Measurements from ENCODE around the gene SH3PXD2A. TPM values are rescaled to one million over a fixed set of nuclear protein-coding genes. Genes with fewer than 3 reads are reported as not detected.

Gene SH3PXD2A
- total RNA-seq, 1 donor from 2014 or later: 30.3 TPM

DNA sequence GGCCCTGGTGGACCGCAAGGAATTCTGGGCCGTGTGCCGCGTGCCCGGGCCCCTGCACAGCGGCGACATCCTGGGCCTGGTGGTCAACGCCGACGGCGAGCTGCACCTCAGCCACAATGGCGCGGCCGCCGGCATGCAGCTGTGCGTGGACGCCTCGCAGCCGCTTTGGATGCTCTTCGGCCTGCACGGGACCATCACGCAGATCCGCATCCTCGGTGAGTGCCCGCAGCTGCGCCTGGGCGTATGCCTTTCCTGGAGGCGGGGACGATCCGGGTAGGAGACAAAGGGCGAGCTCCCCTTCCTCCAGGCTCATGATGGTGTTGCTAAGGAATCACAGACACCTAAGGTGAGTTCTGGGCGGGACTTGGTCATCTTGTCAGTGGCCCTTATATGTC is 270.4 kb downstream of the SH3PXD2A start:
- peaks cover 2 to 14% (median 9%) of the 10 kb centered on the region in 3 donors for H3K36me3 ChIP-seq (ENCODE audit: control insufficient read depth in 3 of 3, insufficient read depth in 3 of 3, low read length in 3 of 3)
- H3K9me3 ChIP-seq (ENCODE audit: control insufficient read depth in 3 of 3, low read length in 3 of 3): no peaks in the 10 kb centered on the region
- H3K4me3 ChIP-seq (ENCODE audit: low read length in 3 of 3): no peak overlapping the region
- no peaks in the 10 kb centered on the region for H3K27me3 ChIP-seq (ENCODE audit: control insufficient read depth in 3 of 3, insufficient read depth in 3 of 3, low read length in 3 of 3)
- H3K27ac ChIP-seq (ENCODE audit: low read depth, low read length): no peak overlapping the region
- H3K4me1 ChIP-seq (ENCODE audit: control insufficient read depth in 3 of 3, insufficient read depth in 3 of 3, low read length in 3 of 3): peaks cover 27 to 37% (median 27%) of the 10 kb centered on the region in 3 donors
- H3K9ac ChIP-seq (ENCODE audit: low read depth in 1 of 3, low read length in 3 of 3): no peak overlapping the region

DNA sequence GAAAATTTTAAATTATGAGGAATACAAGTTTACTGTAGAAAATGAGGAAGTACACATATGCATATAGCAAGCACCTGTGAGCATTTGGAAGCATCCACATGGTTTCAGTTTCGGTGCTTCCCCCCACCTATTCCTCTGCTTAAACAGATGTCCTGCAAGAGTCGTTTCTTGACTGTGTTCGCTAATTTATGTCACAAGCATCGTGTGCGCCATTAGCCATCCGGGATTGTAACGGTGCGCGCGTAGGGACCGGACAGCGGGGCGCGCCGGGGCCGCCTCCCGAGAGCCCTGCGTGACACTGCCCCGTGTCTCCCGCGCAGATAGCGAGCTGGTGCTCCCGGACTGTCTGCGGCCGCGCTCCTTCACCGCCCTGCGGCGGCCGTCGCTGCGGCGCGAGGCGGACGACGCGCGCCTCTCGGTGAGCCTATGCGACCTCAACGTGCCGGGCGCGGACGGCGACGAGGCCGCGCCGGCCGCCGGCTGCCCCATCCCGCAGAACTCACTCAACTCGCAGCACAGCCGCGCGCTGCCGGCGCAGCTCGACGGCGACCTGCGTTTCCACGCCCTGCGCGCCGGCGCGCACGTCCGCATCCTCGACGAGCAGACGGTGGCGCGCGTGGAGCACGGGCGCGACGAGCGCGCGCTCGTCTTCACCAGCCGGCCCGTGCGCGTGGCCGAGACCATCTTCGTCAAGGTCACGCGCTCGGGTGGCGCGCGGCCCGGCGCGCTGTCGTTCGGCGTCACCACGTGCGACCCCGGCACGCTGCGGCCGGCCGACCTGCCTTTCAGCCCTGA is 271.0 kb downstream of the SH3PXD2A start:
- Histone ChIP-seq H3K9me3 (ENCODE audit: control insufficient read depth in 3 of 3, low read length in 3 of 3) (no peaks in the 10 kb centered on the region), H3K27me3 (ENCODE audit: control insufficient read depth in 3 of 3, insufficient read depth in 3 of 3, low read length in 3 of 3) (no peaks in the 10 kb centered on the region), H3K4me1 (ENCODE audit: control insufficient read depth in 3 of 3, insufficient read depth in 3 of 3, low read length in 3 of 3) (peaks cover 31 to 43% (median 33%) of the 10 kb centered on the region in 3 donors), H3K27ac (ENCODE audit: low read depth, low read length) (no peak overlapping the region), H3K4me3 (ENCODE audit: low read length in 3 of 3) (peak overlapping the region; percentile 26 to 59 (median 58)), H3K9ac (ENCODE audit: low read depth in 1 of 3, low read length in 3 of 3) (peak overlapping the region; percentile 20 to 46 (median 41)), H3K36me3 (ENCODE audit: control insufficient read depth in 3 of 3, insufficient read depth in 3 of 3, low read length in 3 of 3) (peaks cover 2 to 10% (median 5%) of the 10 kb centered on the region in 3 donors)

DNA sequence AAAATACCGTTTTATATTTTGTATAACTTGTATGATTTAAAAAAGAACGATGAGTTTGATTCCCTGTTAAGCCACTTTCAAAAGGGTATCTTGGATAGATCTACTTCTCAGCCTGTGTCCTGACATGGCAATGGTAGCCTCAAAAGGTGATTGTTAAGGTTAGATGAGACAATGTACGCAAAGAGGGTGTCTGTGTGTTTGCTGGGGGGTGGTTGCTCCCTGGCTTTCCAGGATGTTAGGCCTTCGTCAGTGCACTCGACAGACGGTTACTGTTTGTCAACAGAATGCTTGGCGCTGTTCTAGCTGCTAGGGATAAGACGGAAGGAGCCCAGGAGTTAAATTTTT is 271.5 kb downstream of the SH3PXD2A start:
- no peaks in the 10 kb centered on the region for H3K9me3 ChIP-seq (ENCODE audit: control insufficient read depth in 3 of 3, low read length in 3 of 3)
- peak overlapping the region in 1 of 3 donors; percentile 20 for H3K9ac ChIP-seq (ENCODE audit: low read depth in 1 of 3, low read length in 3 of 3)
- H3K27ac ChIP-seq (ENCODE audit: low read depth, low read length): no peak overlapping the region
- peaks cover 0 to 8% (median 2%) of the 10 kb centered on the region in 3 donors for H3K36me3 ChIP-seq (ENCODE audit: control insufficient read depth in 3 of 3, insufficient read depth in 3 of 3, low read length in 3 of 3)
- peaks cover 36 to 49% (median 38%) of the 10 kb centered on the region in 3 donors for H3K4me1 ChIP-seq (ENCODE audit: control insufficient read depth in 3 of 3, insufficient read depth in 3 of 3, low read length in 3 of 3)
- peak overlapping the region; percentile 26 to 59 (median 58) for H3K4me3 ChIP-seq (ENCODE audit: low read length in 3 of 3)
- no peaks in the 10 kb centered on the region for H3K27me3 ChIP-seq (ENCODE audit: control insufficient read depth in 3 of 3, insufficient read depth in 3 of 3, low read length in 3 of 3)

DNA sequence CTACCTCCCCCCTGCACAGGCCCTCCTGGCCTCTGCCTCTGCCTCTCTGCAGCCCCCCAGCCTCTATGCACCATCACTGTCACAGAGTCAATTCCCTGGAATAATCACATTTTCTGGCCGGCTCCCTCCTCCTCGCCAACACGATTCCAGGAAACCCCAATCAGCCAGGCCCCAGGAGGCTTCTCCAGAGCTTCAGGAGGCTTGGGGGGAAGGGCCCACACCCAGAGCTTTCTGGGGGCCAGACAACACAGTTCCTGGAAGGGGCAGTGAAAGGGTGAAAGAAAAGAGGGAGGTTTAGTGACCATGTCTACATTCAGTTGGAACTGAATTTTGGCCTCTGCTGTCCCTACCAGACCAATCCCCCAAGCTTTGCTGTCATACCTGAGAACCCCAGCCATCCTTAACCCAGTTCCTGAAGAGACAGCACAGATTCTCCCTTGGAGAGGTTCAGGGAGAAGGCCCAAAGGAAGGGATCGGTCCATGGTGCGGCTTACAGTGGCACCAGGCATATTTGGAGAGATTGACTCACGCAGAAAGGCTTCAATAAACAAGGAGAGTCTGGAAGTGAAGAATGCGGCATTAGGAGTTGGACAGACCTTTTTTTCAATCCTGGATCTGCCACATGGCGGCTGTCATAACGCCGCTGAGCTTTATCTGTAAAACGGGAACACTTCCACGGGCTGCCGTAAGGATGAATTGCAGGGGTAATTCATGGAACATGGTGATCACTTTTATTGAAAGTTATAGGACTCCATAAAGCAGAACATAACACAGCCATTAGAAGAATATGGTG is 272.8 kb downstream of the SH3PXD2A start:
- peaks cover 0 to 8% (median 2%) of the 10 kb centered on the region in 3 donors for H3K36me3 ChIP-seq (ENCODE audit: control insufficient read depth in 3 of 3, insufficient read depth in 3 of 3, low read length in 3 of 3)
- peaks cover 39 to 53% (median 40%) of the 10 kb centered on the region in 3 donors for H3K4me1 ChIP-seq (ENCODE audit: control insufficient read depth in 3 of 3, insufficient read depth in 3 of 3, low read length in 3 of 3)
- H3K27me3 ChIP-seq (ENCODE audit: control insufficient read depth in 3 of 3, insufficient read depth in 3 of 3, low read length in 3 of 3): no peaks in the 10 kb centered on the region
- H3K4me3 ChIP-seq (ENCODE audit: low read length in 3 of 3): no peak overlapping the region
- no peaks in the 10 kb centered on the region for H3K9me3 ChIP-seq (ENCODE audit: control insufficient read depth in 3 of 3, low read length in 3 of 3)
- H3K27ac ChIP-seq (ENCODE audit: low read depth, low read length): peak overlapping the region; percentile 91
- peak overlapping the region in 2 of 3 donors; percentile 3 to 45 for H3K9ac ChIP-seq (ENCODE audit: low read depth in 1 of 3, low read length in 3 of 3)

DNA sequence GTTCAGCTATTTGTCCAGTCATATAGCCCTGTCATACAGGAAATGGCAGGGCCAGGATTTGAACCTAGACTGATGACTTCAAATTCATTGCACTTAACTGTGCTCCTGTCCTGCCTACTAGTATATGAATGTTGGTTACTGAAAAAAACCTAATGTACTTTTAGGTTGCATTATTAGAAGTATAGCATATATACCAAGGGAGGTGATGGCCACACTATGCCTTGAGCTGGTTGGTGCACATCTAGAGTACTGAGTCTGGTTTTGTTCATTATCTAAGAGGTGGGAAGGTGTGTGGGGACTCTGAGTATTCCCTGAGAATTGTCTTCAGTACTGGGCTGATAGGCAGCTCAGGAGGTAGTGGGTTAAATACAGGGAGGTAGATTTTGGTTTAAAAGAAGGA is 273.9 kb downstream of the SH3PXD2A start:
- Histone ChIP-seq H3K27ac (ENCODE audit: low read depth, low read length) (peak overlapping the region; percentile 91), H3K9me3 (ENCODE audit: control insufficient read depth in 3 of 3, low read length in 3 of 3) (no peaks in the 10 kb centered on the region), H3K4me3 (ENCODE audit: low read length in 3 of 3) (no peak overlapping the region), H3K9ac (ENCODE audit: low read depth in 1 of 3, low read length in 3 of 3) (peak overlapping the region in 2 of 3 donors; percentile 50 to 54), H3K4me1 (ENCODE audit: control insufficient read depth in 3 of 3, insufficient read depth in 3 of 3, low read length in 3 of 3) (peaks cover 39 to 53% (median 40%) of the 10 kb centered on the region in 3 donors), H3K27me3 (ENCODE audit: control insufficient read depth in 3 of 3, insufficient read depth in 3 of 3, low read length in 3 of 3) (no peaks in the 10 kb centered on the region), H3K36me3 (ENCODE audit: control insufficient read depth in 3 of 3, insufficient read depth in 3 of 3, low read length in 3 of 3) (peaks cover 0 to 8% (median 4%) of the 10 kb centered on the region in 3 donors)

DNA sequence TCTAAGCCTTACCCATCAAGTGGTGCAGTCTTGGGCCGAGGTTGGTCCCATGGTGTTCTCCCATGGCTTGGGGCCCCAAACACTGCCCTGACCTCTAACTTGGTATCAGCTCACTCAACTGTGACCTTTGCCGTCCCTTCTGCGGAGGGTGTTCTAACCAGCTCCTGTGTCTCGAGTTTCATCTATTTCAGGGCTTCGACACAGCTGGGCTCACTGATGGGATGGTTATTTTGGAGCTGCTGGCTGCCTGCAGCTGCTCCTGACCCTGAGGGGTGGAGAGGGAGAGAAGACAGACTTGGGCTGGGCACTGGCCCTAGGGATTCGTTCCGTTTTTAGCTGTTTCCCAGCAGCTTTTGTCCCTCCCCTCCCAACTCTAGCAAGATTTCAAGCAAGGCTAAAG is 274.9 kb downstream of the SH3PXD2A start:
- H3K9ac ChIP-seq (ENCODE audit: low read depth in 1 of 3, low read length in 3 of 3): peak overlapping the region; percentile 48 to 76 (median 50)
- H3K4me1 ChIP-seq (ENCODE audit: control insufficient read depth in 3 of 3, insufficient read depth in 3 of 3, low read length in 3 of 3): peaks cover 39 to 53% (median 40%) of the 10 kb centered on the region in 3 donors
- no peaks in the 10 kb centered on the region for H3K27me3 ChIP-seq (ENCODE audit: control insufficient read depth in 3 of 3, insufficient read depth in 3 of 3, low read length in 3 of 3)
- H3K9me3 ChIP-seq (ENCODE audit: control insufficient read depth in 3 of 3, low read length in 3 of 3): no peaks in the 10 kb centered on the region
- peak overlapping the region; percentile 91 for H3K27ac ChIP-seq (ENCODE audit: low read depth, low read length)
- peak overlapping the region in 2 of 3 donors; percentile 47 to 56 for H3K4me3 ChIP-seq (ENCODE audit: low read length in 3 of 3)
- H3K36me3 ChIP-seq (ENCODE audit: control insufficient read depth in 3 of 3, insufficient read depth in 3 of 3, low read length in 3 of 3): peaks cover 0 to 10% (median 4%) of the 10 kb centered on the region in 3 donors

DNA sequence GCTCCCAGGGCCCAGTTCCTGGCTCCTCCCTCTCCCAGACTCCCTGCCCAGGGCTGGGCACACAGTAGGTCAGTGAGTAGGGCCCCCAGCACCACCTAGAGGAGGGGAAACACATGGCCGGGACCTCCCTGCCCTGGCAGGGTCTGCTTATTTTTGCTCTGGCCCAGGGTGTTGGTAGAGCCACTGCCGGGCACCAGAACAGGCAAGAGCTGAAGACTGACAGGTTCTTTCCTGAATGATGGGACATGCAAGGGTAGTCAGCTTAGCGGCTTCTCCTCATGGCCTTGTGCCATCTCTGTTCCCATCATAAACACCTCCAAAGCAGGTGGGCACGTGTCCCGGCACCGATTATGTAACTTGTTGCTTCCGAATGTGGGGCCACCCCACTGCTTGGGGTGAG is 275.4 kb downstream of the SH3PXD2A start:
- Histone ChIP-seq H3K4me1 (ENCODE audit: control insufficient read depth in 3 of 3, insufficient read depth in 3 of 3, low read length in 3 of 3) (peaks cover 39 to 52% (median 40%) of the 10 kb centered on the region in 3 donors), H3K4me3 (ENCODE audit: low read length in 3 of 3) (peak overlapping the region in 2 of 3 donors; percentile 47 to 56), H3K36me3 (ENCODE audit: control insufficient read depth in 3 of 3, insufficient read depth in 3 of 3, low read length in 3 of 3) (peaks cover 0 to 9% (median 3%) of the 10 kb centered on the region in 3 donors), H3K9ac (ENCODE audit: low read depth in 1 of 3, low read length in 3 of 3) (peak overlapping the region in 2 of 3 donors; percentile 36 to 76), H3K27me3 (ENCODE audit: control insufficient read depth in 3 of 3, insufficient read depth in 3 of 3, low read length in 3 of 3) (no peaks in the 10 kb centered on the region), H3K27ac (ENCODE audit: low read depth, low read length) (peak overlapping the region; percentile 91), H3K9me3 (ENCODE audit: control insufficient read depth in 3 of 3, low read length in 3 of 3) (no peaks in the 10 kb centered on the region)

DNA sequence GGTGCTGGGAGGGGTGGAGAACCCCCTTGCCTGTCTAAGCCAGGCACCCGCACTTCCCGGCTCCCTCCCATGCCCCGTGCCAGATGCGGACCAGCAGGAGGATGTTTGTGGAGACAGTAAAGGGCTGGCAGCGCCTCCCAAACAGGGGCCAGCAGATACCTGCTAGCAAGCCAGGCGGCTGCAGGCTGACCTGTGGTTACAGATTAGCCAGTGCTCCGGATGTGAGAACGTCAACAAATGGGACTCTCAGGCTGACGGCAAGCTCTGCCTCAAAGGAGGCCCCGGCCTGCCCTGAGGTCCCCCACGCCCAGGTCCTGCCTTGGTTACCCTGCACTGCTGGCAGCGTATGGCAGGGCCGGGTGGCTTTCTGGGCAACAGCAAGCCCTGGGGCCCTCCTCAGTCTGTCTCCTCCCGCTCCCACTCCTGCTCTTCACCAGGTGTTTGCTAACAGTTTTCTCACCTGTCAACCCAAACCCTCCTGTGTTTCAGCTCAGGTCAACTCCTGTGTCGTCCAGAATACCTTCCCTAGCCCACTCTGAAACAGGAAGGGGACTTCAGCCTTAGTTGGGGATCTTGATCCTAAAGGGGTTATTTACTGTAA is 276.5 kb downstream of the SH3PXD2A start:
- H3K9ac ChIP-seq (ENCODE audit: low read depth in 1 of 3, low read length in 3 of 3): peak overlapping the region in 2 of 3 donors; percentile 33 to 54
- peaks cover 32 to 47% (median 40%) of the 10 kb centered on the region in 3 donors for H3K4me1 ChIP-seq (ENCODE audit: control insufficient read depth in 3 of 3, insufficient read depth in 3 of 3, low read length in 3 of 3)
- H3K36me3 ChIP-seq (ENCODE audit: control insufficient read depth in 3 of 3, insufficient read depth in 3 of 3, low read length in 3 of 3): peaks cover 5 to 8% (median 7%) of the 10 kb centered on the region in 3 donors
- H3K27me3 ChIP-seq (ENCODE audit: control insufficient read depth in 3 of 3, insufficient read depth in 3 of 3, low read length in 3 of 3): no peaks in the 10 kb centered on the region
- H3K27ac ChIP-seq (ENCODE audit: low read depth, low read length): peak overlapping the region; percentile 91
- H3K9me3 ChIP-seq (ENCODE audit: control insufficient read depth in 3 of 3, low read length in 3 of 3): no peaks in the 10 kb centered on the region
- no peak overlapping the region for H3K4me3 ChIP-seq (ENCODE audit: low read length in 3 of 3)

DNA sequence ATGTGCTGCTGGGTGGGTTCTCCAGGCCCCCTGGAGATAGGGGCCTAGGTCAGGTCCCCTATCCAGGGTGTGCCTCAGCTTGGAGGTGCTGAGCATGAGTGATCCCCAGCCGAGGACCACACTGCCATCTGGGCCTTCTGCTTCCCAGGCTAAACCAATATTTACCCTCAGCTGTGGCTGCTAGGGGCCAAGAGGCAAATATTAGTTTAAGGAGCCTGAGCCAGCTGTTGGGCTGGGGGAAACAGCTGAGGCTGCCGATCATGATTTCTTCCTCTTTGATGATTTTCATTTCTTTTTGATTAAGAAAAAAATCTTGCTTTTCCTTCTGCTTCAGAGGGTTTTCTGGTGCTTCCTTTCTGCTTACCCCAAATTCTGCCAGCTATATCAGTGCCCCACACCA is 278.5 kb downstream of the SH3PXD2A start:
- no peak overlapping the region for H3K27ac ChIP-seq (ENCODE audit: low read depth, low read length)

More for the DNA sequence above, 278.5 kb downstream of the SH3PXD2A start:
- Histone ChIP-seq H3K36me3 (ENCODE audit: control insufficient read depth in 3 of 3, insufficient read depth in 3 of 3, low read length in 3 of 3) (peaks cover 13 to 27% (median 17%) of the 10 kb centered on the region in 3 donors), H3K9me3 (ENCODE audit: control insufficient read depth in 3 of 3, low read length in 3 of 3) (no peaks in the 10 kb centered on the region), H3K27me3 (ENCODE audit: control insufficient read depth in 3 of 3, insufficient read depth in 3 of 3, low read length in 3 of 3) (no peaks in the 10 kb centered on the region), H3K4me1 (ENCODE audit: control insufficient read depth in 3 of 3, insufficient read depth in 3 of 3, low read length in 3 of 3) (peaks cover 28 to 35% (median 30%) of the 10 kb centered on the region in 3 donors), H3K4me3 (ENCODE audit: low read length in 3 of 3) (no peak overlapping the region), H3K9ac (ENCODE audit: low read depth in 1 of 3, low read length in 3 of 3) (no peak overlapping the region)
